GM19467 (cell line): ENCODE data around the gene KAZN.

Experiments used
- ATAC-seq: cut with Tn5 transposase; IDR thresholded peaks from one replicate; pipeline ENCODE4 v1.9.1; 2021; ENCODE audit warnings: mild to moderate bottlenecking, moderate library complexity; ENCODE audit not compliant: unreplicated experiment

The KAZN gene

DNA sequence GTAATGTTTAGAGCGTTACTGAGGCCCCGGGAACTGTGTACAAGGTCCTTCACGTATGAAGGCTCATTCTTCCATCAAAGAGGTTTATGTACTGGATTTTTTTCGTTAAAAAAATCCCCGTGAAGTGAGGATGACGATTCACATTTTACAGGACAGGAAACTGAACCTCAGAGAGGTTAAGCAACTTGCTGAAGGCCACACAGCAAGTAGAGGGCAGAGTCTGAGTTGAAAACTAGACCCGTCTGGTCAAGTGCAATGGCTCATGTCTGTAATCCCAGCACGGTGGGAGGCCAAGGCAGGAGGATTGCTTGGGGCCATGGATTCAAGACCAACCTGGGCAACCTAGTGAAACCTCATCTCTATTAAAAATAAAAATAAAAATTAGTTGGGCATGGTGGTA lies 140.2 kb downstream of the KAZN start:
- ATAC-seq = no peak

DNA sequence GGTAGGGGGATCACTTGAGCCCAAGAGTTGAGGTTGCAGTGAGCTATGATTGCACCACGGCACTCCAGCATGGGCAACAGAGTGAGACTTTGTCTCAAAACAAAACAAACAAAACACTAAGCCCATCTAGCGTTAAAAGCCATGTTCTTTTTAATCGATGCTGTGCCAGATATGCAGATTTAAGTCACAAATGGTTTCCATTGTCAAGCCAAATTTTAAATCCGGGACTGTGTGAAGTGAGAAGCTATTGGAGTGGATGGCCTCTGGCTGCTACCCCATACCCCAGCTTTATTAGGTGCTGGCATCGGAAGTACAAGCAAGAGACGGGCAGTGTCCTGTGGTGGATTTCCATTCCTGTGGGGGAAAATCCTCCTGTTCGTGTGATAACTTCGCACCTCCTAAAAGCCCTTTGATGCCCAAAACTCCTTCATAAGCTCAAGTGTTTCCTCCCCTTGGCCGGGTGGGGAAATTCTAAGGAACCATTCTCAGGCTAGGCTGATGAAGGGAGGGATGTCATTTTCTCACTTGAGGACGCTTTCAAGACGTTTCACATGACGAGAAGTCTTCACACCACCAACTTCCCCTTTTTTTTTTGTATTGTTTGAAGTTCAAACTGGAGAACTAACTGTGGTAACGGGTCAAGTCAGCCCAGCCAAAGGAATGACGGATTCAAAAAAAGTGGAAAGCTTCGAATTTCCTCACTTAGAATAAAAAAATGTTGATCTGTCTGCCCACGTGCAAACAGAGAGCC lies 140.8 kb downstream of the KAZN start:
- no peak for ATAC-seq

DNA sequence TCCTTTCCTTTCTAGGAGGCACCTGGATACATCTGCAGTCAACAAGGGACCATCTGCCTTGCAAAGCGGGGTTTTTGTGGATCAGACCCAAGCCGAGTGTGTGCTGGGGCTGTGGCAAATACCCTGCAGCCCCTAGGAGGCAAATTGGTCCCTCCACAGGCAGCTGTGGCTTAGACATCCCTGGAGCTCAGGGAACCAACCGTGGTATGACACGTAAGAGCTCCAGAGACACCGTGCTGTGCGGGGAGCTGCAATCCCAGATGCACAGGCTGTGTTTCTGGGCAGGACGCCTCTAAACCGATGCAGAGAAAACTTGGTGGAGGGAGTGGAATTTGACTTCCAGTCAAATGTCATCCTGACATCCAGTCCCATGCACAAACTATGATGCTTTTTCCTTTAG lies 141.5 kb downstream of the KAZN start:
- no peak for ATAC-seq

DNA sequence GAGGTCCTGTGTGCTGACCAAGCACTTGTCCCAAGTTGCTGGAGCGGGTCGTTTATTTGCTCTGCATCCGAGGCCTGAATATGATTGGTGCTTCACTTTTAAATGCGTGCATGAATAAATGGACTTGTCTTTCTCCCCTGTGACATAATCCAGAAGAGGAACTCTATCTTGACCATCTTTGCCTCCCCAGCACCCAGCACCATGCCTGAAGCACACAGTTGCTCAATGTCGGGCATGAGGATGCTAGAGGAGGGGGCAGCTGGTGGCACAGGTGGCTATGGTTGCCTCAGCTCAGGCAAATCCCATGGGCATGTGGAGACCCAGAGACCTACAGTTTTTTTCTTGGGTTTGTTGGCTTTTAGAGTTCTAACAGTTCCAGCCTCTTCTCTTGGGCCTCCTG lies 142.6 kb downstream of the KAZN start:
- no peak for ATAC-seq

DNA sequence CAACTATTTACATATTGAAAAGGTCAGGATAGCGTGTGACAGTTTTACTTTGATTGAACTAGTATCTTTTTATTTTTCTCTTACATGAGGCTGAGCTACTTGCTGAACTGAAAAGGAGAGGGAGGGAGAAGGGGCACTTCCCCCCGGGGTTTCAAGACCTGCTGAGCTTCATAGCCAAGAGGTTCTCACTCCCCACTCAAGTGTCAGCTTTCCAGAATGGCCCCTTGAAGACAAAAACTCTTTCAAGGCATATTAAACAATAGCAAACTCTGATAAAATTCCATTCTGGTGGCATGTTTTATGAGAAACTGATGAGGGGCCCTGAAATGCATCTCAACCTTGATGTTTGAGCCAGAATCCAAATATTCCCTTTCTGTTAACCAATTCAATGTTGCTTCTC lies 143.0 kb downstream of the KAZN start:
- no peak for ATAC-seq

DNA sequence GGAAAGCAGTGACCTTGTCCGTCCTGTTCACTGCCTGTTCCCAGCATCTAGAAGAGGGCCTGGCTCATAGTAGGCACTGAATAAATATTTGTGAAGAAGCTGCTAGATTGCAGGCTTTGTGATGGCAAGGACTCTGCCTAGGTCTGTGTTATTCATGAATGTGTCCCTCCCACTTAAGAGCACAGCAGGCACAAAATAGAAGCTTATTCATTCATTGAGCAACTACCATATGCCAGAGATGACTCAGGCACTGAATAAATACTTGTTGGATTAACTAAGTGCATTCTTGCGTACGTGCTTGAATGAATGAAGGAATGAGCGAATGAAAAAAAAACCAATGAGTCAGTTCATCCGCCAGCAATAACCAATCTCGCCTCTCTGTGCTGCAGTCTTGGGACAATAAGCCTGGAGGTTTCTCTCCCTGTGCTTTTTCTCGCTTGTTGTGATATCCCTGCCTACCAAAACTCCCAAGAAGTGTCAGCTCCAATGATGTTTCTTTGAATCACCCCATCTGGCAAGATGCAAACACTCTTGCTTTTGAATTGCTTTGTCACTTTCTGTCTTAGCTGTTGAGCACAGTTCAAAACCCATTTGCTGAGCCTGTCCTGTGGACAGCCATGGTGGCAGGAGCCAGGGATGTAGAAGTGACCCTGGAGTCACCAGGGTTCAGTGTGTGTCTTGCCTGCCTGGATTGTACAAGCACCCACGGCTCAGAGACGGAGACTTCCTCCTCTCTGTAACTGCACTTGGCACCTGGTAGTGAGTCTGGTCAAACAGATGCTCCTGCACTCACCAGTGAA lies 143.9 kb downstream of the KAZN start:
- no peak for ATAC-seq

DNA sequence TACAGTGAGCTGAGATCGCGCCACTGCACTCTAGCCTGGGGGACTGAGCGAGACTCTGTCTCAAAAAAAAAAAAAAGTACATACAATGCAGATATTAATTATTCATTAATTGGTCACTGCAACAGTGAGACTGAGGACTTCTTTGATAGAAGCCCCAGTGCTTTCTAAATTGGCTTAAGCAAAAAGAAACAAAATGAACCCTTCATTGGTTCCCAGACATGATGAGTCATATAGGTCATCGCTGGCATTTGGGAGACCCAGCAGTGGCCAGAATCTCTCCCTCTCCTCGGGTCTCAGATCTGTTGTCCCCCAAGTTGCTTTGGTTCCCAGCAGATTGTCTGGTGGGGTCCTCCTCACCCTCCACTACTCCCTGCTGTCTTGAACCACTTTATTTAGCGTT lies 144.9 kb downstream of the KAZN start:
- no peak for ATAC-seq

DNA sequence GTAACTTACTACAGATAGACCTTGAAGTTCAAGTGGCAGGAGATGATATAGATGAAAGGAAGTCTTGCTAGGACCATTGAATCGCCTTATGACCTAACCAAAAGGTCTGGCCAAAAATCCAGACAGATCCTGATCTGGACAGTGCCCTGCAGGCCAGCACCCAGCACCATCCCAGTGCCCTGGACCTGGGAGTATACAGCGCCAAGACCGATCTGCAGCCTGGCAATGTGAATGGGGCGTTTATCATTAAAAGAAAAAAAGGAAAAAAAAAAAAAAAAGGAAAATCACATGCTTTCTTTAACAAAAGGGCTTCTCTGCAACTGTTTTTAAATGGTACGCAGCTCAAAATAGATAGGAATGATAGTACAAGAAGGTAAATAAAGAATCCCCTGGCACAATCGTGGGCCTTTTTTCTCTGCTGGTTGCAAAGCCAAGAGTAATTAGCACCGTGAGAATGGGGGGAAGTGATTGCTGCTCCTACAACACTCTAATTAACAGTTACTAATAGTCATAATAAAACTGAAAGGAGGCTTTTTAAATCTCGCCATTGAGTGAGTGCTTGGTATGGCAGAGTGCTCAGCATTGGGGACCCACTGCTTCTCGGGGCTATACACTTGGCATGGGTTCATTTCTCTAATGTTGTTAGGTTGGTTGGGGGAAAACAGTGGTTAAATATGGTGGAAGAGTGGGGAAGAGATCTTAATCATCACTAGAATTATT lies 146.7 kb downstream of the KAZN start:
- no peak for ATAC-seq

DNA sequence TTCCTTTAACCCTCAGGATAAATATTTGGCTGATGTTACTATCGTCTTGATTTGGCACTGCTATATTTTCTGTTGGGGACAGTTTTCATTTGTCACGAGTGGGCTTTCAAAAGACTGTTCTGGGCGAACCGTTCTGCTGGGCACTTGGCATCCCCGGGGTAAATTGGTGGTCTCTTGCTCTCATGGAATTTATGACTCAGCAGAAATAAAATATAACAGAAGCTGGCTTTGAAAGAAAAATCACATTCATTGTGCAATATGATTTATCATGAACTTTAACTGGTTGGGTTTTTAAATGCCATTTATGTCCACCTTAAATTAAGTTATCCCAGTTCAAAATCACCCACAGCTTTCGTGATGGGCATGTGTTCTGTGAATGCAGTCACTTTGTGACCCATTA lies 147.3 kb downstream of the KAZN start:
- no peak for ATAC-seq

DNA sequence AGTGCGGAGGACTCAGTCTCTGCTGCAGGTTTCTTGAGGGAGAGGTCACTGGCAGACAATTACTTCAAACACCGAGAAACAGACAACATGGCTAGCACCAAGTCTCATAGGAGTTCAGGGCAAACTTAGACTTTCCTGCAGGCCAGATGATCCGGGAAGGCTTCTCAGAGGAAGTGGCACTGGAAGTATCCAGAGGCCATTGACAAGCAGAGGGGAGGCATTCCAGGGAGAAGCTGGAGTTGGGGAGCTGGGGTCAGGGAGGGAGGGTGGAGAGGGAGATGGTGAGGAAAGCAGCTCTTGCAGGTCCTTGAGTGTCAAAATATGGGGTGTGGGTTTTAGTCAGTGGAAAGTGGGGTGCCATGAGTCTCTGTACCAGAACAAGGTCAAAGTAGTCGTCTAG lies 147.9 kb downstream of the KAZN start:
- no peak for ATAC-seq

DNA sequence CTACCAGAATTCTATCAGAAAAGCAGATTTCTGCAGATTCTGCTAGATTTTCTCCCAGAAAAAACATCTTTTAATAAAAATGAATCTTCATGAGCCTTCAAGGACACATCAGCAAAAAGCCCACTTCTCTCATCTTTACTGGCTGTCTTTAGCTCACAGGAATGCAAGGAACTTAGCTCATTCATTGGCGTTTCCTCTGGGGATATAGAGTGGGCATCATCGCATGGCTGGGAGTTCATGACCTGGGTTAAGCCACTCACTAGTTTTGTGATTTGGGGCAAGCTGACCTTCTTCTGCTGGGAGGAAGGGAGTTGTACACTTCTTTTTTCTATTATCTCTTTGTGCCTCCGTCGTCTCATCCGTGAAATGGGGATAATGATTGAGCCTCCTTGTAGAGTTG lies 149.7 kb downstream of the KAZN start:
- no peak for ATAC-seq

DNA sequence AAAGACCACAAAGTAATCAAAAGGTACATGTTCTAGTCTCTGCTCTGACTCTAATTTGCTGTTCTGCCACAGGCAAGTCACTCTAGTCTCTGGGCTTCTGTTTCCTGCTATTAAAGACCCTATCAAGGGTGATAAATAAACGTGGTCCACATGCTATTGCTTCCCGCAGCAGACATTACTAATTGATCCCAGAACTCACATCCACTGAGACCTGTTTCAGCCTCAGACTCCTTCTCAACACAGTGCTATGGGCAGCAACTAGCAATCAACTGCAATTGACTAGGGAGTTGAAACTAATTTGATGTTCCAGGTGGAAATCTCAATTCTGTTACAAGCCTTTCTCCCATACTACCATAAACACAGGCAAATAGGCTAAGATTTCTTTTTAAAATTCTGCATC lies 150.5 kb downstream of the KAZN start:
- no peak for ATAC-seq

DNA sequence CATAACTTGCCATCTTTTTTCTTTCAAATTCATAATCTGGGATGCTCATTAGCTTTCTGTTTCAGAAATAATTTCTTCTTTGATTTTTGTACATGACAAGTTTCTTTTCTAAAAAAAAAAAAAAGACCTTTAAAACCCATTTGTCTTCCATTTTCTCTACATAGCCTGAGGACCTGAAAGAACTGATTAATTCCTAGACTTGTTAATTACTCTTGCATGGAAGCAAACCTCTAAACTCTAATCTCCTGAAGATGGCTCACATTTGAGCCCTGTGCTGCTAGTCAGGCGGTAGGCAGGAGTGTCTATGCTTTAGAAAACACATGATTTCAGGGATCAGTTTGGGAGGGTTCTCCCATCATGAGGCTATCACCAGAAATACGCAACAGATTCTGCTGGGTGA lies 152.0 kb downstream of the KAZN start:
- no peak for ATAC-seq

DNA sequence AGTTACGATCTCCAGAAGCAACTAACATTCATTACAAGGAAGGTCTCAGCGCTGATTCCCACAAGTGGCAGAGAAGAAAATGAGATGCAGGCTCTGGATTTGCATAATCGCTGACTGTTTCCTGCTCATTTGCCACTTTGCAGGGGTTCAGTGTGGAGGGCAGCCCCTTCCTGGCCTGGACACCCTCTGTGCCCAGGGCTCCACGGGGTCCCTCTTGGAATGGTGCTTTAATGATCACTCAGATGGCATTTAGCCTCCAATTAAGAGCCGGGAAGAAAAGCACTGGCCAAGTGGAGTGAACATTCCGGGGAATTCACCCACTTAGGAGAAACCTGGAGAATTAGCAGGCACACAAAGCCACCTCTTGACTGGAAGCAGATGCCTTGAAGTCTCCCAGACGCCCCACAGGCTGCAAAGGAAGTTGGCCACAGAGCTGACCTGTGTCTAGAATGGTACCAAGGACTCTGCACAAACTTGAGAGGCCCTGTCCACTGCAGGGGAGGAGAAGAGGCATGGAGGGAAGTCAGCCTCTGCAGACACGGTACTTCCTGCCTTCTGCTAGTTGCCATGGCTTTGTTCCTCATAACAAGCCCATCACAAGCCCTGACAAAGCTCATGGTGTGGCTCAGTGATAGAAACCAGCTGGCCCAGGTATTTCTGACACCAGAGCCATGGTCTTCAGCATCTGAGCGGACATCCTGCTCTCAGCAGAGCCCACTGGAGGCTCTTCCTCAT lies 157.2 kb downstream of the KAZN start:
- ATAC-seq = no peak

DNA sequence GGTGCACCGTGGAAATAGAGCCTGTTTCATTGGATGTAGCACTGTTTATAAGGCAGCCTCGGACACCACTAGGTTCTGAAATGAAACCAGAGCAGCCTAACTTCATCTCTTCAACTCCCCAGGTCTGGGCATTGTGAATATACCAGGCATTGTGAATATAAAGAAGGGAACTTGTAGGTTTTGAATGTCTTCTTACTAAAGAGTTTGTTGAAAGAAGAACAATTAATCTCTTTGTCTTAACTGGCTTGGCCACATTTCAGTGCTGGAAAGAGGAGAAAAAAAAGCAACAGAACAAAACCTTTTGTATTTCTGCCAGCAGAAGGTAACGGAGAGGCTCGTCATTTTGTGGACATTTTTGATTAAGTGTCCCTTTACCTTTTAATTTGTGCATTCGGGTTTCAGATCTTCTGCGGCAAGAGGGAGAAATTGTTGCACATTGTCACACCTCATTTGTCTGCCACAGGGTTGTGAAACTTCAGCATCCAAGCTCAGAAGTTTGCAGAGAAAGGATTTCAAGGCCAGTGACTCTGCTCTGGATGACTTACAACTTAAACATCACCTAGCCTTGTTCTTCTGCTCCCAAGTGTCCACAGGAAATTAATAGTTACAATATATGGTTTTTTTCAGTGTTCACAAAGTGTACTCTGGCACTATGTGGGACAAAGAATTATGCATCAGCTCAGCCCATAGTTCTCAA lies 158.3 kb downstream of the KAZN start:
- no peak for ATAC-seq

DNA sequence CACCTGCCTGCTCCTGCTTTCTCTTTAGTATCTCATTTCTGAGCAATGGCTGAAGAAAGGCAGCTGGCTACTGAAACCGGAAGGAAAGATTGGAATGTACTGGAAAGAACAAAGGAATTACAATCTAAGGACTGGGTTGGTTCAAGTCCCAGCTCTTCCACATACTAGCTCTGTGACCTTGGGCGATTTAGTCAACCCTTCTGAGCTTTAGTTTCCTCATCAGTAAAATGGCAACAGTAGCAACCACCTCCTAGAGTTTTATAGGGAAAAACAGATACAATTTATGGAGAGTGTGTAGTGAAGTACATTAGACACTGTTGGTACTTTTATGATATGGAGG lies 158.8 kb downstream of the KAZN start:
- no peak for ATAC-seq

DNA sequence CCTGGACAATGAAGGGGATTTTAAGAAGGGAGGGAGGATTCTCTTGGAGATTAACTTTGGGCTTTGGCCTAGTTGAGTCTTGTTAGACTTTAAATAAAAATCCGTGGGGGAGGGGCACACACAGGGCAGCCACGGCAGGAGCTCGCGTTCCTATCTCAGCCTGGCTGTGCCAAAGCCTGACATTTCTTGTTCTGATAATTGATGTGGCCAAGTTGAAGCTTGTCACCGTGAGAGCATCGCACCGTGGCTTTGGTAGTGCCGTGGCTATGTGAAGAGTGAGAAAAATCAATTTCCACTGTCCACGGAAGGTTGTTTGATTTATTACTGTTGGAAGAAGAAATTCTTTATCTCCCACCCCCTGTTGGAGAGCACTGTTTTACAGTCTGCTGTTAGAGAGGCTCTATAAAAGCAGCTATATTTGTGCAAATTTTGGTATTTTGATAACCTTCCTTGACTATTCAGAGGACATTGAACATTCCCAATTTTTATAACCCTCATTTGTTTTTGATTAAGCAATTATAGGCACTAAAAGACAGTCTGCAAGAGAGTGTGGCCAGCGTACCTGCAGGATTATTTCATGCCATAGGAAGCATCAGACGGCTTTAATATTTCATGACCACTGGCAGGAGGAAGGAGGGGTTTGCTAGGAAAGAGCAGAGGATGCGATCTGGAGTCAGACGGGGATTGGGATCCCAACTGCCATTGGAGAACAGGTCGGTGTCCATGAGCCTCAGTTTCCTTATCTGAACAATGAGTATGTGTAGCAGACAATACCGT lies 160.7 kb downstream of the KAZN start:
- no peak for ATAC-seq

DNA sequence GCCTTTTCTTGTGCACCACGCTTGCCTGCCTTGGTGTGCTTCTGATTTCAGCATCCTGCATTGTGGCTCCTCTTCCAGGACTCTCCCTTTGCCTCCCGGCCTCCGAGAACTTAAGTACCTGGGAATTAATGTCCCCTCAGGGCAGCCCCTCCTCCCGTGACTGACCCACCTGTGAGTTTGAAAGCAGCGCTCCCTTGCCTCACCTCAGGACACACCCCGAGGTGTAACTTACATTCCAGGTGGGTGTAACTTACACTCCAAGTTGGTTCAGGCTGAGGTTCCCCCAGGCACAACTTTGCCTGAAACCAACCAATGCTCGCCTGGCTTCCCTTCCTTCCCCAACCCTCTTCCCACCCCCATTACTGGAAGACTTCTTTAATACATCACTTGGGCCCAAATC lies 161.4 kb downstream of the KAZN start:
- no peak for ATAC-seq

DNA sequence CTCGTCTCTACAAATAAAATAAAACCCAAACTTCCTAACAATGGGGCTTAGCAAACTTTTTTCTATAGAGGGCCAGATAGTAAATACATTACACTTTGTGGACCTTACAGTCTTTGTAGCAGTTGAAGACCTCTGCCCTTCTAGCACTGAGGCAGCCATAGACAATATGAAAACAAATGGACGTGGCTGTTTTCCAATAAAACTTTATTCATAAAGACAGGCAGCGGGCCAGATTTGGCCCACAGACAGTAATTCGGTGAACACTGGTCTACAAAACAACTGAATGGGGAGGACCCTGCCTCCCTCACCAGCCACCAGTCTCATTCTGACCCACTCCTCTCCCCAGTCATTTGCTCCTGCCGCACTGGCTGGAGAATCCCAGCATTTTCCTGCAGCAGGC lies 162.3 kb downstream of the KAZN start:
- ATAC-seq = no peak
